CD4-positive, alpha-beta T cell (primary cell): Measurements from ENCODE around the gene IL34. TPM values are rescaled to one million over a fixed set of nuclear protein-coding genes. Genes with fewer than 3 reads are reported as not detected.

Experiments
- ATAC-seq: fragments of 200-7000 bp; cut with Tn5 transposase; one replicate; pipeline ENCODE4 v1.10.0; 2022; ENCODE audit warnings: mild to moderate bottlenecking; ENCODE audit not compliant: poor library complexity
- CTCF ChIA-PET: fragments of 350-600 bp; sonication (Branson Sonifier 250); formaldehyde crosslinking; loops from one replicate; lab custom pipeline; 2021; ENCODE audit warnings: antibody characterized with exemption, inconsistent platforms; lab: Charles Lee
- POLR2A ChIA-PET: fragments of 350-600 bp; sonication (Branson Sonifier 250); formaldehyde crosslinking; loops from one replicate; lab custom pipeline; 2021; ENCODE audit warnings: antibody characterized with exemption, inconsistent platforms; lab: Charles Lee
- DNase-seq, 14 experiments: peaks; one replicate each; pipeline ENCODE4 v3.0.0-alpha.2; 2013 to 2020; ENCODE audit warnings: mixed read lengths in 2 of 14
- H3K27ac ChIP-seq, 2 donors: one replicate each; pipeline versions ENCODE4 v1.5.1 to v1.7.0; 2013; ENCODE audit warnings: low read length in 2 of 2, low read depth in 1 of 2, mild to moderate bottlenecking in 1 of 2
- H3K27me3 ChIP-seq, 2 experiments: 1 replicate in 1 of 2; 2 replicates in 1 of 2; pipeline versions ENCODE4 v1.6.1 to v1.7.0; 2013; ENCODE audit warnings: low read length in 2 of 2, control low read depth in 1 of 2, mild to moderate bottlenecking in 1 of 2, moderate library complexity in 1 of 2; ENCODE audit not compliant: insufficient read depth in 2 of 2, control insufficient read depth in 1 of 2
- H3K36me3 ChIP-seq: one replicate; pipeline ENCODE4 v1.6.1; 2013; ENCODE audit warnings: low read length, control low read depth; ENCODE audit not compliant: insufficient read depth
- H3K4me1 ChIP-seq: one replicate; pipeline ENCODE4 v1.6.1; 2013; ENCODE audit warnings: low read length, control low read depth; ENCODE audit not compliant: insufficient read depth
- H3K4me3 ChIP-seq: one replicate; pipeline ENCODE4 v1.5.1; 2013; ENCODE audit warnings: mild to moderate bottlenecking, low read length, moderate library complexity
- H3K9me3 ChIP-seq, 2 experiments: 1 replicate in 1 of 2; 2 replicates in 1 of 2; pipeline versions ENCODE4 v1.6.1 to v1.7.0; 2013; ENCODE audit warnings: low read length in 2 of 2, mild to moderate bottlenecking in 2 of 2, control low read depth in 1 of 2, moderate library complexity in 1 of 2; ENCODE audit not compliant: control insufficient read depth in 1 of 2, insufficient read depth in 1 of 2
- H3K27ac Mint-ChIP-seq: one replicate; pipeline ENCODE4 v1.8.0; 2020; ENCODE audit warnings: mixed read lengths
- H3K27me3 Mint-ChIP-seq: one replicate; pipeline ENCODE4 v1.8.0; 2021; ENCODE audit warnings: mixed read lengths
- H3K36me3 Mint-ChIP-seq: one replicate; pipeline ENCODE4 v1.8.0; 2021; ENCODE audit warnings: low read depth, mixed read lengths
- H3K4me1 Mint-ChIP-seq: one replicate; pipeline ENCODE4 v1.8.0; 2021; ENCODE audit warnings: low read depth, mixed read lengths
- H3K4me3 Mint-ChIP-seq: one replicate; pipeline ENCODE4 v1.8.0; 2020; ENCODE audit warnings: mild to moderate bottlenecking, mixed read lengths
- H3K9me3 Mint-ChIP-seq: one replicate; pipeline ENCODE4 v1.8.0; 2020; ENCODE audit warnings: mixed read lengths
- intact Hi-C, 2 experiments: fragments of 100-400 bp; cut with DNase I in 1 of 2; cut with micrococcal nuclease in 1 of 2; formaldehyde crosslinking; loops; one replicate each; pipeline versions ENCODE4 v1.15.1 to v1.9.0; 2023 to 2025; cut with DNase I, micrococcal nuclease
- total RNA-seq, 174 experiments: library from RNA in 2 of 174; stranded (reverse) in 2 of 174; gene quantifications; one replicate each; pipeline ENCODE4 v1.2.3 and lab custom pipeline; 2021 to 2026
- TF ChIP-seq, protein P1 (sequence below): fragments of 200-600 bp; IDR thresholded peaks from one replicate; pipeline ENCODE4 v1.8.0; 2022; ENCODE audit warnings: antibody characterized with exemption, mild to moderate bottlenecking

The IL34 gene
- total RNA-seq, 2 experiments from 2014 or later: 0.84 to 0.88 TPM

DNA sequence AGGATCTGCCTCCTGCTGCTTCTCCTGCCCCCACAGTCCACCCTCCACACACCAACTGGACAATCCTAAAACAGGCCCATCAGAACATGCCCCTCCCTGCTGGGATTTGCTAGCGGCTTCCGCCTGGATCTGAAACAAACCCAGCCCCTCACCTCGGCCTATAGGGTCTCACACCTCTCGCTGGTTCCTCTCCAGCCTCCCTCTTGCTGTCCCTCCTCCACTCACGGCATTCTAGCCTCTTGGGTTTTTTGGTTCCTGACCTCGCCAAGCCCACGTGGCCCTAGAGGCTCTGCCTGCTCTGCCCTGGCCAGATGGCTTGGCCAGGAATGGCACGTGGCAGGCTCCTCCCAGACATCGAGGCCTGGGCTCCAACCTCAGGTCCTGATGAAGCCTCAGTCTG, 55.2 kb downstream of the IL34 start:
- POLR2A ChIA-PET: no interaction called here
- no peak overlapping the region for H3K27ac Mint-ChIP-seq
- no peak for DNase-seq
- intact Hi-C loops: no loop called here
- no peaks in the 10 kb centered on the region for H3K9me3 Mint-ChIP-seq
- TF ChIP-seq, protein P1, sequence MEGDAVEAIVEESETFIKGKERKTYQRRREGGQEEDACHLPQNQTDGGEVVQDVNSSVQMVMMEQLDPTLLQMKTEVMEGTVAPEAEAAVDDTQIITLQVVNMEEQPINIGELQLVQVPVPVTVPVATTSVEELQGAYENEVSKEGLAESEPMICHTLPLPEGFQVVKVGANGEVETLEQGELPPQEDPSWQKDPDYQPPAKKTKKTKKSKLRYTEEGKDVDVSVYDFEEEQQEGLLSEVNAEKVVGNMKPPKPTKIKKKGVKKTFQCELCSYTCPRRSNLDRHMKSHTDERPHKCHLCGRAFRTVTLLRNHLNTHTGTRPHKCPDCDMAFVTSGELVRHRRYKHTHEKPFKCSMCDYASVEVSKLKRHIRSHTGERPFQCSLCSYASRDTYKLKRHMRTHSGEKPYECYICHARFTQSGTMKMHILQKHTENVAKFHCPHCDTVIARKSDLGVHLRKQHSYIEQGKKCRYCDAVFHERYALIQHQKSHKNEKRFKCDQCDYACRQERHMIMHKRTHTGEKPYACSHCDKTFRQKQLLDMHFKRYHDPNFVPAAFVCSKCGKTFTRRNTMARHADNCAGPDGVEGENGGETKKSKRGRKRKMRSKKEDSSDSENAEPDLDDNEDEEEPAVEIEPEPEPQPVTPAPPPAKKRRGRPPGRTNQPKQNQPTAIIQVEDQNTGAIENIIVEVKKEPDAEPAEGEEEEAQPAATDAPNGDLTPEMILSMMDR: no peak
- H3K27me3 Mint-ChIP-seq: no peaks in the 10 kb centered on the region
- Histone ChIP-seq H3K9me3 (peaks cover 0 to 5% of the 10 kb centered on the region in 2 experiments), H3K27me3 (no peaks in the 10 kb centered on the region), H3K27ac (no peak overlapping the region), H3K4me3 (no peak overlapping the region), H3K4me1 (peaks cover 15% of the 10 kb centered on the region), H3K36me3 (peaks cover 10% of the 10 kb centered on the region)
- ATAC-seq: no peak
- H3K4me1 Mint-ChIP-seq: peaks cover 19% of the 10 kb centered on the region
- H3K36me3 Mint-ChIP-seq: peaks cover 13% of the 10 kb centered on the region
- H3K4me3 Mint-ChIP-seq: no peak overlapping the region
- CTCF ChIA-PET: no interaction called here

DNA sequence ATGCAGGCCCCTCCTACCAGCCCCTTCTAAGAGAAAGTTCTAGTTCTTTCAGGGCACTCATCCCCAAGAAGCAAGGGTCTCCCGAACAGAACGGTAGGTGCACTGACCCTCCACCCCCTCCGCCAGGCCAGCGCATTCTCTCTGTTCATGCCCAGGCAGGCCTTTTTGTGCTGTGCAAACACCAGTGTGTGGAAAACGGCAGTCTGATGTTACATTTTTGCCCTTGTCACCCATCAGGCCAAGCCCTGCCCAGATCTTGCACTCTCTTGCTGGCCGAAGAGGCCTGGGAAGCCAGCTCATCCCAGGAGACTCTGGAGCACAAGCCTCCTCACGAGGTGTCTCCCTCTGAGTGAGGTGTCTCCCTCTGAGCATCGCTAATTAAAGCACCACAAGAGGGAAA, 55.6 kb downstream of the IL34 start:
- H3K4me3 ChIP-seq: no peak overlapping the region
- no peak overlapping the region for H3K27ac Mint-ChIP-seq
- H3K4me1 Mint-ChIP-seq: peaks cover 15% of the 10 kb centered on the region
- CTCF ChIA-PET: no interaction called here
- H3K4me3 Mint-ChIP-seq: no peak overlapping the region
- H3K4me1 ChIP-seq: peaks cover 11% of the 10 kb centered on the region
- POLR2A ChIA-PET: no interaction called here
- H3K9me3 Mint-ChIP-seq: no peaks in the 10 kb centered on the region
- H3K9me3 ChIP-seq: peaks cover 0 to 5% of the 10 kb centered on the region in 2 experiments
- H3K27me3 Mint-ChIP-seq: no peaks in the 10 kb centered on the region
- H3K36me3 Mint-ChIP-seq: peaks cover 10% of the 10 kb centered on the region
- no peak overlapping the region for H3K27ac ChIP-seq
- TF ChIP-seq, protein P1: no peak
- DNase-seq (no peak), ATAC-seq (no peak)
- H3K36me3 ChIP-seq: peaks cover 9% of the 10 kb centered on the region
- H3K27me3 ChIP-seq: no peaks in the 10 kb centered on the region
- intact Hi-C loops: no loop called here

DNA sequence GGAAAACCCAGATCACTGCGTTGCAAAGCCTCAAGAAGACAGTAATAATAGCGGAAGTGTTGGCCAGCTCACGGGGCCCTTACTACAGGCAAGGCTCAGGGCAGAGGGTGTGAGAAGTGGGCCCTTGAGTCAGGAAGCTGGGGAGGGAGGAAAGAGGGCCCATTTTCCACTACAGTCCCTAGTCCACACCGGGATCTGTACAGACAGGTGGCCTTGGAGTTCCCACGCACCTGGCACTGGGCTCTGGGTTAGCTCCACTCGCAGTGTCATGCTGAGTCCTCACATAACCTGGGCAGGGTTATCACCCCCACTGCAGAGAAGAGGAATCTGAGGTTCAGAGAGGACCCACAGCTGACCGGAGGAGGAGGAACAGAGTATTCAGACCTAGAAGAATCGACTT, 56.3 kb downstream of the IL34 start:
- H3K4me3 Mint-ChIP-seq: no peak overlapping the region
- H3K9me3 Mint-ChIP-seq: no peaks in the 10 kb centered on the region
- peaks cover 9% of the 10 kb centered on the region for H3K36me3 Mint-ChIP-seq
- POLR2A ChIA-PET: no interaction called here
- H3K27ac Mint-ChIP-seq: no peak overlapping the region
- DNase-seq (no peak), ATAC-seq (no peak)
- Histone ChIP-seq H3K27me3 (no peaks in the 10 kb centered on the region), H3K9me3 (peaks cover 0 to 4% of the 10 kb centered on the region in 2 experiments), H3K4me1 (peaks cover 5% of the 10 kb centered on the region), H3K27ac (no peak overlapping the region), H3K4me3 (no peak overlapping the region), H3K36me3 (peaks cover 8% of the 10 kb centered on the region)
- CTCF ChIA-PET: no interaction called here
- intact Hi-C loops: no loop called here
- no peaks in the 10 kb centered on the region for H3K27me3 Mint-ChIP-seq
- H3K4me1 Mint-ChIP-seq: peaks cover 11% of the 10 kb centered on the region
- TF ChIP-seq, protein P1: no peak
